ENCODE measurements around the gene FGF8.

Gene FGF8

DNA sequence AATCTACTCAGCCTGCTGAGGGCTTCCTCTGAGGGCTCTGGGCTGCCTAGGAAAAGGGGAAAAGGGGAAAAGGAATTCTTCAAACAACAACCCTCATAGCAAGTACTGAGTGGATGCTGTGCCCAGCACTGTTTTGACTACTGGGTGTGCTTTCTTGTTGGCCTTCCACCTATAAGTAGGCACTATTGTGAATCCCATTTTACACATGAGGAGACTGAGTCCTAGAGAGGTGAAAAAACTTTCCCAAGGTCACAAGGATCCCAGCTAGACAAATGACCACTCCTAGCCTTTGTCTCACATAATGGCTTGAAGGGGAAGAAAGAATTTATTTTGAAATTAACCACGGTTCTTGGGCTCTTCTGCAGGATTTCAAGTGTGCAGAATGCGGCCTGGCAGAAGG lies 17.1 kb downstream of the FGF8 start:
- TF ChIP-seq CSDC2 (CRISPR knock-in tag; IDR thresholded peaks at IDR 0.05): no peak
- no peak for TF ChIP-seq ISL1 (CRISPR knock-in tag; IDR thresholded peaks at IDR 0.05)
- ATAC-seq: no peak

DNA sequence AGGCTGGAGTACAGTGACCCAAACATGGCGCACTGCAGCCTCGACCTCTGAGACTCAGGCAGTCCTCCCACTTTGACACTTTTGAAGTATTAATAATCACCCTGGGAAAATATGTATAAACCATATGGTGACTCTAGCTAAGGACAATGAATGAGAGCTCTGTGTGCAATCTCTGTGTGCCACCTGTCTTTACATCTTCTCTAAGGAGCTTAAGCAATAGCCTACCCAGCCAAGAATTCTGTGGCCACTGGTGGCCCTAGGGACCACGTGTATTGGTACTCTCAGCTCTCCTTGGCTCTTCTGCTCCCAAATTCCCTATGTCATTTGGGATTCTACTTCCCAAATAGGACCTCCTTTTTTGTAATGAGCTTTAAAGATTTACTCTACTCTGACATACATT lies 23.7 kb downstream of the FGF8 start:
- no peak for ATAC-seq
- TF ChIP-seq ISL1 (CRISPR knock-in tag; IDR thresholded peaks at IDR 0.05): no peak
- no peak for TF ChIP-seq GLIS3 (CRISPR knock-in tag; IDR thresholded peaks at IDR 0.05)
- TF ChIP-seq TCF4 (CRISPR knock-in tag; IDR thresholded peaks at IDR 0.05; ENCODE audit: borderline replicate concordance): no peak
- no peak for TF ChIP-seq ESRRG (CRISPR knock-in tag; IDR thresholded peaks at IDR 0.05)
- TF ChIP-seq ZNF565 (CRISPR knock-in tag; conservative IDR thresholded peaks at IDR 0.05; ENCODE audit: low read depth): no peak

- peak; percentile 56; the same call in 2 of the 3 replicates for ATAC-seq
- TF ChIP-seq GLIS3 (CRISPR knock-in tag; IDR thresholded peaks at IDR 0.05): no peak
Observed at GRCh38 chr10:101749047-101750016, 26.6 kb downstream of the FGF8 start.

GRCh38 chr10:101748496-101748895 lies 27.4 kb downstream of the FGF8 start:
- TF ChIP-seq BACH2 (CRISPR knock-in tag; IDR thresholded peaks at IDR 0.05; ENCODE audit: borderline replicate concordance) (no peak), CSDC2 (CRISPR knock-in tag; IDR thresholded peaks at IDR 0.05) (no peak)
- no peak for ATAC-seq

GRCh38 chr10:101745074-101745696 lies 30.7 kb downstream of the FGF8 start:
- no peak for ATAC-seq
- no peak for TF ChIP-seq ARNTL (CRISPR knock-in tag; IDR thresholded peaks at IDR 0.05; ENCODE audit: borderline replicate concordance, low read depth)
- TF ChIP-seq CSRNP3 (CRISPR knock-in tag; IDR thresholded peaks at IDR 0.05): no peak
- TF ChIP-seq ZNF70 (CRISPR knock-in tag; IDR thresholded peaks at IDR 0.05): no peak
- TF ChIP-seq RARB (CRISPR knock-in tag; IDR thresholded peaks at IDR 0.05): no peak
- TF ChIP-seq, protein P1, sequence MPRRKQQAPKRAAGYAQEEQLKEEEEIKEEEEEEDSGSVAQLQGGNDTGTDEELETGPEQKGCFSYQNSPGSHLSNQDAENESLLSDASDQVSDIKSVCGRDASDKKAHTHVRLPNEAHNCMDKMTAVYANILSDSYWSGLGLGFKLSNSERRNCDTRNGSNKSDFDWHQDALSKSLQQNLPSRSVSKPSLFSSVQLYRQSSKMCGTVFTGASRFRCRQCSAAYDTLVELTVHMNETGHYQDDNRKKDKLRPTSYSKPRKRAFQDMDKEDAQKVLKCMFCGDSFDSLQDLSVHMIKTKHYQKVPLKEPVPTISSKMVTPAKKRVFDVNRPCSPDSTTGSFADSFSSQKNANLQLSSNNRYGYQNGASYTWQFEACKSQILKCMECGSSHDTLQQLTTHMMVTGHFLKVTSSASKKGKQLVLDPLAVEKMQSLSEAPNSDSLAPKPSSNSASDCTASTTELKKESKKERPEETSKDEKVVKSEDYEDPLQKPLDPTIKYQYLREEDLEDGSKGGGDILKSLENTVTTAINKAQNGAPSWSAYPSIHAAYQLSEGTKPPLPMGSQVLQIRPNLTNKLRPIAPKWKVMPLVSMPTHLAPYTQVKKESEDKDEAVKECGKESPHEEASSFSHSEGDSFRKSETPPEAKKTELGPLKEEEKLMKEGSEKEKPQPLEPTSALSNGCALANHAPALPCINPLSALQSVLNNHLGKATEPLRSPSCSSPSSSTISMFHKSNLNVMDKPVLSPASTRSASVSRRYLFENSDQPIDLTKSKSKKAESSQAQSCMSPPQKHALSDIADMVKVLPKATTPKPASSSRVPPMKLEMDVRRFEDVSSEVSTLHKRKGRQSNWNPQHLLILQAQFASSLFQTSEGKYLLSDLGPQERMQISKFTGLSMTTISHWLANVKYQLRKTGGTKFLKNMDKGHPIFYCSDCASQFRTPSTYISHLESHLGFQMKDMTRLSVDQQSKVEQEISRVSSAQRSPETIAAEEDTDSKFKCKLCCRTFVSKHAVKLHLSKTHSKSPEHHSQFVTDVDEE (CRISPR knock-in tag; IDR thresholded peaks at IDR 0.05): no peak
- no peak for TF ChIP-seq ISL1 (CRISPR knock-in tag; IDR thresholded peaks at IDR 0.05)
- TF ChIP-seq BACH2 (CRISPR knock-in tag; IDR thresholded peaks at IDR 0.05; ENCODE audit: borderline replicate concordance): no peak
- no peak for TF ChIP-seq ZFP3 (CRISPR knock-in tag; IDR thresholded peaks at IDR 0.05)
- TF ChIP-seq OSR1 (CRISPR knock-in tag; IDR thresholded peaks at IDR 0.05): no peak
- no peak for TF ChIP-seq ESRRG (CRISPR knock-in tag; IDR thresholded peaks at IDR 0.05)
- TF ChIP-seq CSDC2 (CRISPR knock-in tag; IDR thresholded peaks at IDR 0.05): no peak

- no peak for ATAC-seq
- TF ChIP-seq CSDC2 (CRISPR knock-in tag; IDR thresholded peaks at IDR 0.05): no peak
- no peak for TF ChIP-seq ISL1 (CRISPR knock-in tag; IDR thresholded peaks at IDR 0.05)
- no peak for TF ChIP-seq TCF4 (CRISPR knock-in tag; IDR thresholded peaks at IDR 0.05; ENCODE audit: borderline replicate concordance)
- TF ChIP-seq, protein P2, sequence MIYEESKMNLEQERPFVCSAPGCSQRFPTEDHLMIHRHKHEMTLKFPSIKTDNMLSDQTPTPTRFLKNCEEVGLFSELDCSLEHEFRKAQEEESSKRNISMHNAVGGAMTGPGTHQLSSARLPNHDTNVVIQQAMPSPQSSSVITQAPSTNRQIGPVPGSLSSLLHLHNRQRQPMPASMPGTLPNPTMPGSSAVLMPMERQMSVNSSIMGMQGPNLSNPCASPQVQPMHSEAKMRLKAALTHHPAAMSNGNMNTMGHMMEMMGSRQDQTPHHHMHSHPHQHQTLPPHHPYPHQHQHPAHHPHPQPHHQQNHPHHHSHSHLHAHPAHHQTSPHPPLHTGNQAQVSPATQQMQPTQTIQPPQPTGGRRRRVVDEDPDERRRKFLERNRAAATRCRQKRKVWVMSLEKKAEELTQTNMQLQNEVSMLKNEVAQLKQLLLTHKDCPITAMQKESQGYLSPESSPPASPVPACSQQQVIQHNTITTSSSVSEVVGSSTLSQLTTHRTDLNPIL (CRISPR knock-in tag; IDR thresholded peaks at IDR 0.05; ENCODE audit: low read depth): no peak
- TF ChIP-seq, protein P1 (CRISPR knock-in tag; IDR thresholded peaks at IDR 0.05): no peak
- no peak for TF ChIP-seq BACH2 (CRISPR knock-in tag; IDR thresholded peaks at IDR 0.05; ENCODE audit: borderline replicate concordance)
- TF ChIP-seq ESRRG (CRISPR knock-in tag; IDR thresholded peaks at IDR 0.05): no peak
- TF ChIP-seq, protein P3, sequence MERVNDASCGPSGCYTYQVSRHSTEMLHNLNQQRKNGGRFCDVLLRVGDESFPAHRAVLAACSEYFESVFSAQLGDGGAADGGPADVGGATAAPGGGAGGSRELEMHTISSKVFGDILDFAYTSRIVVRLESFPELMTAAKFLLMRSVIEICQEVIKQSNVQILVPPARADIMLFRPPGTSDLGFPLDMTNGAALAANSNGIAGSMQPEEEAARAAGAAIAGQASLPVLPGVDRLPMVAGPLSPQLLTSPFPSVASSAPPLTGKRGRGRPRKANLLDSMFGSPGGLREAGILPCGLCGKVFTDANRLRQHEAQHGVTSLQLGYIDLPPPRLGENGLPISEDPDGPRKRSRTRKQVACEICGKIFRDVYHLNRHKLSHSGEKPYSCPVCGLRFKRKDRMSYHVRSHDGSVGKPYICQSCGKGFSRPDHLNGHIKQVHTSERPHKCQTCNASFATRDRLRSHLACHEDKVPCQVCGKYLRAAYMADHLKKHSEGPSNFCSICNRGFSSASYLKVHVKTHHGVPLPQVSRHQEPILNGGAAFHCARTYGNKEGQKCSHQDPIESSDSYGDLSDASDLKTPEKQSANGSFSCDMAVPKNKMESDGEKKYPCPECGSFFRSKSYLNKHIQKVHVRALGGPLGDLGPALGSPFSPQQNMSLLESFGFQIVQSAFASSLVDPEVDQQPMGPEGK (CRISPR knock-in tag; IDR thresholded peaks at IDR 0.05; ENCODE audit: borderline replicate concordance): no peak
- no peak for TF ChIP-seq PPARA (CRISPR knock-in tag; IDR thresholded peaks at IDR 0.05; ENCODE audit: borderline replicate concordance)
- no peak for TF ChIP-seq SNAI2 (CRISPR knock-in tag; IDR thresholded peaks at IDR 0.05)
Observed at GRCh38 chr10:101744267-101744666, 31.6 kb downstream of the FGF8 start.
